ENCODE data around the gene ERG.

Gene ERG

GRCh38 chr21:38443110-38443509, 55.2 kb downstream of the ERG start:
- DNase-seq (ENCODE audit: low read depth) = no peak
- H3K4me3 ChIP-seq (ENCODE audit: low read depth, low read length) = no peak overlapping the region

DNA sequence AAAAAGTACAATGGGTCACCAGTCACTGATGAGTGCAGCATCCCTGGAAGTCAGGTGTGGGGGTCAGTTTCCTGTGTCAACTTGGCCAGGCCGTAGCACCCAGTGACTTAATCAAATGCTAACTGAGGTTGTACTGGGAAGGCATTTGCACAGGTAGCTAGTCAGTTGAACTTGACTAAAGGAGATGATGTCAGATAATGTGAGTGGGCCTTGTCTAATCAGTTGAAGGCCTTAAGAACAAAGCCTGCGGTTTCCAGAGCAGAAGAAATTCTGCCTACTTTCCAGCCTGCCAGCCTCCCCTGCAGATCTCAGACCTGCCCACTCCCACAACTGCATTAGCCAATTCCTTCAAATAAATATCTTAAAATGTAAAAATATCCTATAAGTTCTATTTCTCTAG, 57.1 kb downstream of the ERG start:
- no peak for DNase-seq (ENCODE audit: low read depth)
- H3K4me3 ChIP-seq (ENCODE audit: low read depth, low read length) = no peak overlapping the region

GRCh38 chr21:38440746-38441145, 57.5 kb downstream of the ERG start:
- DNase-seq (ENCODE audit: low read depth) = peak; percentile 61
- H3K4me3 ChIP-seq (ENCODE audit: low read depth, low read length) = no peak overlapping the region

DNA sequence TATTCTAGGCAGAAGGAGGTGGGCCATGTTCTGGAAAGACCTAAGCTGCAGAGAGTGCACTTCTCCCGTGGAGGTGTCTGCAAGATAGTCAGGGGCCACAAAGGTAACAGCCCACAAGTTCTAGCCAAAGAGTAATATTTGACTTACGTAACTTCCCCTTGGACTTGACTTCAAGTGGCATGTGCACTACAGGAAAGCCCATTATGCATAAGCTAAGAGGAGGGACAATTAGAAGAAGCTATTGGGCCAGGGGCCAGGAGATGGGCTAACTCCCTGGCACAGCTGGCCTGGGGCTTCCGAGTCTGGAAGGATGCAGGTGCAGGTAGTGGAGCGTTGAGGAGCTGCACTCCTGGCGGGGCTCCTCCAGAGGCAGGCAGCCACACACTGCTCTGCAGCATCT, 58.3 kb downstream of the ERG start:
- no peak for DNase-seq (ENCODE audit: low read depth)
- H3K4me3 ChIP-seq (ENCODE audit: low read depth, low read length) = no peak overlapping the region

GRCh38 chr21:38439426-38439825, 58.9 kb downstream of the ERG start:
- DNase-seq (ENCODE audit: low read depth) = no peak
- H3K4me3 ChIP-seq (ENCODE audit: low read depth, low read length) = no peak overlapping the region

DNA sequence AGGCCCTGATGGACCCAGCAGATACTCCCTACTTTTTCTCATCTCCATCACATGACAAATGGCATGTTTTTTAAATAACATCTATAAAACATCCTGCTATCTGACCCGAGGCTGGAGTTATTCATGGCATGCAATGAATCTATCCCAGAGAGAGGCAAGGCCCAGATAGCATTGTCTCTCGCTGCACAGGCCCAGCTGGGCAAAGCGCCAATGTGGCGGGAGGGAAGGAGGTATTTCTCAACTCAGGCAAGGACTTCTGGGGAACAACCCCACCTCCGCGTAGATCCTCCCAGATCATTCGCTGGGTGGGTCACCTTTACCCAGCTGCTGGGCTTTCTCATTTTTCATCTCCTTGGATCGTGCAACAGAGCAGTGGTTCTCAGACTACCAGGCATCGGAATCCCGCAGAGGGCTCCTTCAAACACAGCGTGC, 59.8 kb downstream of the ERG start:
- no peak overlapping the region for H3K4me3 ChIP-seq (ENCODE audit: low read depth, low read length)
- DNase-seq (ENCODE audit: low read depth) = peak; percentile 82

GRCh38 chr21:38436341-38436740, 61.9 kb downstream of the ERG start:
- no peak for DNase-seq (ENCODE audit: low read depth)
- no peak overlapping the region for H3K4me3 ChIP-seq (ENCODE audit: low read depth, low read length)

DNA sequence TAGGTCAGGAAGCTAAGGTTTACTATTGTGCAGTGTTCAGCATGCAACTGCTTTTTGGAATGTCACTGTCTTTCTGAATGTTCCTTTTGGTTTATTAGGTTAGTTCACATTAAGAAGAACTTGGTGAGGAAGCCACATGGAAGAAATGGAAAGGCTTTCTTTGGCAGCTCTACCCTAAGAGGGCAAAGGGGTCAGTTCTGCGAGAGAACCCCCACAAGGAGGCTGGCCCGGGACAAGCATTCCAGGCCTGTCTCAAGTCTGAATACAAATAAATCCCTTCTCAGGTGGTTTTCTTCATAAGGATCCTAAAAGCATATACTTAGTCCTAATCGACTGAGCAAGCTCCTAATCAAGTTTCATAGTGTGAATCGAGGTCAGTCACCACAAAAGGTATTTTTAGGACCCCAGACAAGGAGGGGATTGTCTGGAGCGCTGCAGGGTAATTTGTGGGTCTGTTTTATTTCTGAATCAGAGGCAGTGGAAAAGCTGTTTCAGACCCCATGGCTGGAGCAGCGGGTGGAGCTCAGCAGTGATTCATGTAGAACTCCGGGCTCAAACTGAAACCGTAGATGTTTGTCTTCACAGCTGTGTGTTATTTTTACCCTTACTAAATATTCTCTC, 63.3 kb downstream of the ERG start:
- no peak for DNase-seq (ENCODE audit: low read depth)
- H3K4me3 ChIP-seq (ENCODE audit: low read depth, low read length) = peak overlapping the region; percentile 25

DNA sequence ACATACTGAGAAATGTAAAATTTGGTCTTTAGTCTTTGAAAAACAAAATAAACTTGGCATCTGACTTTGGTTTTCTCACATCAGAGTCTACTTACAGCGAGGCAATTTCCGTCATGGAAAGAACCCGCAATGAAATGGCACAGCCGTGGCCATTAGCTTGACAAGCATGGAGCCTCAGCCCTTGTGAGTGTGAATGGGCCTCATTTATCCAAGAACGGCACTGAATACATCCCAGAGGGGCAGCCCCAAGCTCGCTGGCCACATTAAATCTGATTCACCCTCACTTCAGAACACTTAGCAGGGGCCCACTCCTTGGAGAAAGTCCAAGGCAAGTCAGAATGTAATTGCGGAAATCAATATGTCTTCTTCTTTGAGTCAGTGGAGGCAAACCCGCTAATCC, 64.8 kb downstream of the ERG start:
- DNase-seq (ENCODE audit: low read depth) = no peak
- no peak overlapping the region for H3K4me3 ChIP-seq (ENCODE audit: low read depth, low read length)

- H3K4me3 ChIP-seq (ENCODE audit: low read depth, low read length) = no peak overlapping the region
- DNase-seq (ENCODE audit: low read depth) = no peak
These were observed 67.8 kb downstream of the ERG start for GRCh38 chr21:38430401-38430984.

- no peak for DNase-seq (ENCODE audit: low read depth)
- H3K4me3 ChIP-seq (ENCODE audit: low read depth, low read length) = no peak overlapping the region
These were observed 69.3 kb downstream of the ERG start for GRCh38 chr21:38429011-38429410.

- H3K4me3 ChIP-seq (ENCODE audit: low read depth, low read length) = no peak overlapping the region
- DNase-seq (ENCODE audit: low read depth) = no peak
These were observed 70.1 kb downstream of the ERG start for GRCh38 chr21:38428211-38428610.

- H3K4me3 ChIP-seq (ENCODE audit: low read depth, low read length) = no peak overlapping the region
- DNase-seq (ENCODE audit: low read depth) = no peak
These were observed 73.8 kb downstream of the ERG start for GRCh38 chr21:38424305-38425019.

GRCh38 chr21:38422082-38422481, 76.2 kb downstream of the ERG start:
- H3K4me3 ChIP-seq (ENCODE audit: low read depth, low read length) = no peak overlapping the region
- no peak for DNase-seq (ENCODE audit: low read depth)

- no peak overlapping the region for H3K4me3 ChIP-seq (ENCODE audit: low read depth, low read length)
- DNase-seq (ENCODE audit: low read depth) = no peak
These were observed 78.1 kb downstream of the ERG start for GRCh38 chr21:38420140-38420539.

DNA sequence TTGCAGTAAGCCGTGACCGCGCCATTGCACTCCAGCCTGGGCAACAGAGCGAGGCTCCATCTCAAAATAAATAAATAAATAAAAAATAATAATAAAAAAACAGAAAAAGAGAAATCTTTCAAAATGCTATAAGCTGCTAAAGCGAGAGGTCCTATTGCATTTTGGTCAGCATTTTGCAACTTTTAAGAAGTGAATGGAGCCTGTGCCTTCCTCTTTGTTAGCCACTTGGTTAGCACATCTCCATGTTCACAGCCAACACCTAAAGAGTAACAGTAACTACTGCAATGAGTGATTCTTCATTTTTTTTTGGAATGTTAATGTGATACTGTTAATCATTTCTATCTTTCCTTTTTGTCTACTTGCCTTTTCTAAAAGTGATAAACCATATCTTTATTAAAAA, 80.6 kb downstream of the ERG start:
- H3K4me3 ChIP-seq (ENCODE audit: low read depth, low read length) = no peak overlapping the region
- no peak for DNase-seq (ENCODE audit: low read depth)

DNA sequence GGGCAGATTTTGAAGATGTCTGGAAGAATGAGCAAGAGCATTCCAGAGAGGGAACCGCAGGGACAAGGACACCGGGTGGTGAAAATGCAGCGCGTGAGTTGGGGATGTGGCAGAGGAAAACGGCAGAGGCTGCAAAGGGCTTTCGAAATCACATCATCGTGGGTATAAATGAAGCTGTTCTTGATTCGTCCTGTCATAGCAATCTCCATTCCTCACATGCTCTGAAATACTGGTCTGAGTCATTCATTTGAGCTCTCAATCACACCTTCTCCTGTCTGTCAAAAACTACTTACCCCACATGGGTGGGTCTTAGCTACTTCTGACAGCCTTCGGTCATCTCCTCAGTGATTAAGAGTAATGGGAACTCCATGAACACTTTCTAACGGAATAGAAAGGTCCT, 81.5 kb downstream of the ERG start:
- no peak overlapping the region for H3K4me3 ChIP-seq (ENCODE audit: low read depth, low read length)
- DNase-seq (ENCODE audit: low read depth) = no peak

- H3K4me3 ChIP-seq (ENCODE audit: low read depth, low read length) = no peak overlapping the region
- no peak for DNase-seq (ENCODE audit: low read depth)
These were observed 84.2 kb downstream of the ERG start for GRCh38 chr21:38413958-38414548.

DNA sequence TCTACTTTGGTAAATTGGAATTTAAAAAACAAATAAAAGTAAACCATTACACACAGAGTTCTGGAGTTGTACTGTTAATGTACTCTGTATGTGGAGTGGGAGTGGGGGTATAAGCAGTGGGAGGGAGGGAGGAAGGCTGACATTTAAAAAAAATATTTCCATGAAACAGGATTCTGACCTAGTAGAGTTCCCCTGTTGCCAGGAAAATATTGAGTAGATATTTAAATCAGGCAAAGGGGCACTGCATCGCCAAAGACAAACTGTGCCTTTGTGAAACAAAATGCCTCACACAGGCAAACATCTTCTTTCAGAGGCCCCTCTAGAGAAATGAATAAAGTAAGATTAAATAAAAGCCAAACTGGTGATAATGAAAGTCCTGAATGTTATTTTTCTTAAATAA, 87.8 kb downstream of the ERG start:
- no peak overlapping the region for H3K4me3 ChIP-seq (ENCODE audit: low read depth, low read length)
- DNase-seq (ENCODE audit: low read depth) = no peak

DNA sequence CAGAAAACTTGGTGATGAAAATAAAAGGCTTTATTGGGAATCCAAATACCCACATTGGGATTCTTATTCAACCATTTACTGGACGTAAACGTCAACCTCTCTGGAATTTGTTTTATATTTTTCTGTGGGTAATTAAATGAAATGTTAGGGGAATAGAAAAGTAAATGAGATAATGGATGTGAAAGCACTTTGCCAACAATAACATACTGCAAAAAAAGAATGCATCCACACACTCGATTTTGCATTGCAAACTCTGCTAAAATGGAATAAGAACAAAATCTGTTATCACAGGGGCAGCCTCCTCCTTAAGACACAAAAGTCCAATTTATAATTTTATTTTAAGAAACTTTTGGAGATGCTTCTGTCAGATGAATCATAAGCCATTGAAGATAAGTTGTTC, 88.4 kb downstream of the ERG start:
- no peak overlapping the region for H3K4me3 ChIP-seq (ENCODE audit: low read depth, low read length)
- no peak for DNase-seq (ENCODE audit: low read depth)

DNA sequence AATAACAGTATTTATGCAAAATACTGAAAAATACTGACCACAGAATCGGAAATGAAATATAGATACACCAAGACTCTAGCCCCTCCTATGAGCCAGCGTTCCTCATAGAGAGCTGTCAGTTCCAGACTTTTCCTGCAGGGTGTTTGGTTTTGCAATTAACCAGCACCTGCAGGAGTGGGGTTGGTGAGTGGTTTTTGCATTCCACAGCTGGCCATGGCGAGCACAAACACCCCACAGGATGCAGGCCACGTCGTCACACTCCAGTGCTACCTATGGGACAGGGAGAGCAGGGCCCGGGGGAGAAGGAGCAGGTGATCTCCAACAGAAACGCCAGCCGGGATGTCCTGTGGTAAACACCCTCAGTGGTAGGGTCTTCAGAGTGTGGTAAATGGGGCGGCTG, 94.1 kb downstream of the ERG start:
- H3K4me3 ChIP-seq (ENCODE audit: low read depth, low read length) = no peak overlapping the region
- no peak for DNase-seq (ENCODE audit: low read depth)

Data from skeletal muscle cell (primary cell).